Fibroblast of the conjunctiva (primary cell): ENCODE results near the gene ARRDC5.
"Not testable (repeated sequence)": the region's sequence is repeated elsewhere in the genome, so short reads cannot be mapped to it uniquely, and the experiment has no call there.

ENCODE experiments used
- DNase-seq: peaks from one replicate; pipeline ENCODE4 v3.0.0-alpha.2; 2010; ENCODE audit warnings: low read depth

ARRDC5 gene

GRCh38 chr19:4909897-4910593 is 7.3 kb upstream of the ARRDC5 start:
- DNase-seq, result peak; percentile 70

GRCh38 chr19:4909156-4909896 is 6.6 kb upstream of the ARRDC5 start, which contains the start of gene UHRF1:
TSS of gene UHRF1 (plus strand) at chr19:4909501. CDS start at chr19:4910886, 1,385 bp downstream.
- DNase-seq, result no peak

- no peak for DNase-seq
These were observed 6.1 kb upstream of the ARRDC5 start for GRCh38 chr19:4908781-4909155.

GRCh38 chr19:4908360-4908759 is 5.7 kb upstream of the ARRDC5 start:
- no peak for DNase-seq

GRCh38 chr19:4906963-4907362 is 4.3 kb upstream of the ARRDC5 start:
- no peak for DNase-seq

GRCh38 chr19:4904481-4904880 is 1.8 kb upstream of the ARRDC5 start:
- DNase-seq, result no peak

GRCh38 chr19:4900879-4901278 is 1.8 kb downstream of the ARRDC5 start:
- not testable (repeated sequence) for DNase-seq

- no peak for DNase-seq
These were observed 5.5 kb downstream of the ARRDC5 start for GRCh38 chr19:4897146-4897545.

GRCh38 chr19:4896372-4896771 is 6.3 kb downstream of the ARRDC5 start:
- no peak for DNase-seq

GRCh38 chr19:4892962-4893361 is 9.7 kb downstream of the ARRDC5 start:
- DNase-seq, result not testable (repeated sequence)

- DNase-seq, result no peak
These were observed 11.6 kb downstream of the ARRDC5 start for GRCh38 chr19:4891066-4891465.

- DNase-seq, result no peak
These were observed 13.5 kb downstream of the ARRDC5 start for GRCh38 chr19:4889034-4889815.

GRCh38 chr19:4887803-4888202 is 14.9 kb downstream of the ARRDC5 start:
- DNase-seq, result not testable (repeated sequence)

- DNase-seq, result not testable (repeated sequence)
These were observed 17.7 kb downstream of the ARRDC5 start for GRCh38 chr19:4884993-4885392.

GRCh38 chr19:4882874-4883273 is 19.8 kb downstream of the ARRDC5 start:
- DNase-seq, result not testable (repeated sequence)

GRCh38 chr19:4879041-4879440 is 23.7 kb downstream of the ARRDC5 start:
- DNase-seq, result no peak

GRCh38 chr19:4878491-4878968 is 24.2 kb downstream of the ARRDC5 start:
- DNase-seq, result no peak

- DNase-seq, result no peak
These were observed 24.8 kb downstream of the ARRDC5 start for GRCh38 chr19:4877753-4878490.

- no peak for DNase-seq
These were observed 28.8 kb downstream of the ARRDC5 start for GRCh38 chr19:4873930-4874329.

- no peak for DNase-seq
These were observed 31.0 kb downstream of the ARRDC5 start for GRCh38 chr19:4871711-4872110.

- peak; percentile 93 for DNase-seq
These were observed 32.5 kb downstream of the ARRDC5 start for GRCh38 chr19:4870025-4870700.
